Trophoblast cell (in vitro differentiated cells and primary cell): ENCODE measurements around the gene KDM2A.

Experiments
- DNase-seq, 2 donors: peaks; one replicate each; pipeline ENCODE4 v3.0.0-alpha.2; 2016
- H2AFZ ChIP-seq: 2 replicates; pipeline ENCODE4 v1.6.1; 2013; ENCODE audit warnings: low read length, moderate library complexity, mild to moderate bottlenecking; ENCODE audit not compliant: insufficient read depth, poor library complexity
- H2AK5ac ChIP-seq: 2 replicates; pipeline ENCODE4 v1.6.1; 2013; ENCODE audit warnings: mild to moderate bottlenecking, low read length
- H2BK120ac ChIP-seq: 2 replicates; pipeline ENCODE4 v1.6.1; 2013; ENCODE audit warnings: low read length, mild to moderate bottlenecking, moderate library complexity; ENCODE audit not compliant: insufficient read depth, poor library complexity
- H2BK12ac ChIP-seq: 2 replicates; pipeline ENCODE4 v1.6.1; 2013; ENCODE audit warnings: mild to moderate bottlenecking, low read length, moderate library complexity
- H2BK5ac ChIP-seq: 2 replicates; pipeline ENCODE4 v1.6.1; 2013; ENCODE audit warnings: low read length, low read depth, moderate library complexity, mild to moderate bottlenecking; ENCODE audit not compliant: poor library complexity
- H3K14ac ChIP-seq: 2 replicates; pipeline ENCODE4 v1.6.1; 2013; ENCODE audit warnings: mild to moderate bottlenecking, low read length
- H3K18ac ChIP-seq: 2 replicates; pipeline ENCODE4 v1.6.1; 2013; ENCODE audit warnings: mild to moderate bottlenecking, low read length
- H3K23ac ChIP-seq: 2 replicates; pipeline ENCODE4 v1.6.1; 2013; ENCODE audit warnings: low read length
- H3K27ac ChIP-seq: 2 replicates; pipeline ENCODE4 v1.5.1; 2013; ENCODE audit warnings: low read depth, mild to moderate bottlenecking, inconsistent platforms, low read length, moderate library complexity
- H3K27me3 ChIP-seq: 2 replicates; pipeline ENCODE4 v1.6.1; 2013; ENCODE audit warnings: inconsistent platforms, mild to moderate bottlenecking, low read length, moderate library complexity; ENCODE audit not compliant: insufficient read depth
- H3K36me3 ChIP-seq, 2 experiments: 1 replicate in 1 of 2; 2 replicates in 1 of 2; pipeline ENCODE4 v1.6.1; 2013; ENCODE audit warnings: low read length in 2 of 2, mild to moderate bottlenecking in 2 of 2, moderate library complexity in 1 of 2; ENCODE audit not compliant: insufficient read depth in 2 of 2, control insufficient read depth in 1 of 2
- H3K4ac ChIP-seq: 2 replicates; pipeline ENCODE4 v1.6.1; 2013; ENCODE audit warnings: low read depth, mild to moderate bottlenecking, low read length, moderate library complexity
- H3K4me1 ChIP-seq, 2 experiments: 1 replicate in 1 of 2; 2 replicates in 1 of 2; pipeline ENCODE4 v1.6.1; 2013; ENCODE audit warnings: low read length in 2 of 2, mild to moderate bottlenecking in 2 of 2, moderate library complexity in 1 of 2; ENCODE audit not compliant: insufficient read depth in 2 of 2, control insufficient read depth in 1 of 2
- H3K4me2 ChIP-seq: 2 replicates; pipeline ENCODE4 v1.6.1; 2013; ENCODE audit warnings: inconsistent platforms, mild to moderate bottlenecking, low read length, moderate library complexity
- H3K4me3 ChIP-seq: 2 replicates; pipeline ENCODE4 v1.5.1; 2013; ENCODE audit warnings: mild to moderate bottlenecking, low read depth, low read length, inconsistent platforms
- H3K79me1 ChIP-seq: one replicate; pipeline ENCODE4 v1.6.1; 2013; ENCODE audit warnings: low read length
- H3K79me2 ChIP-seq: 2 replicates; pipeline ENCODE4 v1.6.1; 2013; ENCODE audit warnings: low read length, mild to moderate bottlenecking; ENCODE audit not compliant: control insufficient read depth, insufficient read depth, poor library complexity
- H3K9ac ChIP-seq: 2 replicates; pipeline ENCODE4 v1.6.1; 2013; ENCODE audit warnings: mild to moderate bottlenecking, low read length
- H3K9me3 ChIP-seq: 2 replicates; pipeline ENCODE4 v1.6.1; 2013; ENCODE audit warnings: low read depth, mild to moderate bottlenecking, control low read depth, inconsistent platforms, low read length; ENCODE audit not compliant: insufficient read depth
- H4K12ac ChIP-seq: 2 replicates; pipeline ENCODE4 v1.6.1; 2013; ENCODE audit warnings: low read depth, mild to moderate bottlenecking, low read length, moderate library complexity
- H4K8ac ChIP-seq: 2 replicates; pipeline ENCODE4 v1.6.1; 2013; ENCODE audit warnings: low read depth, mild to moderate bottlenecking, low read length, moderate library complexity
- H4K91ac ChIP-seq: one replicate; pipeline ENCODE4 v1.6.1; 2013; ENCODE audit warnings: low read depth, mild to moderate bottlenecking, low read length, moderate library complexity
- WGBS: extraction: QIAGEN DNeasy Blood & Tissue Kit; methylation state at CpG from one replicate; pipeline ENCODE4 v1.1.7; 2013; ENCODE audit warnings: missing lambda C conversion rate; ENCODE audit not compliant: insufficient read length, insufficient coverage; ENCODE audit errors: extremely low coverage; 5-methylcytosine and 5-hydroxymethylcytosine counted together

KDM2A gene

DNA sequence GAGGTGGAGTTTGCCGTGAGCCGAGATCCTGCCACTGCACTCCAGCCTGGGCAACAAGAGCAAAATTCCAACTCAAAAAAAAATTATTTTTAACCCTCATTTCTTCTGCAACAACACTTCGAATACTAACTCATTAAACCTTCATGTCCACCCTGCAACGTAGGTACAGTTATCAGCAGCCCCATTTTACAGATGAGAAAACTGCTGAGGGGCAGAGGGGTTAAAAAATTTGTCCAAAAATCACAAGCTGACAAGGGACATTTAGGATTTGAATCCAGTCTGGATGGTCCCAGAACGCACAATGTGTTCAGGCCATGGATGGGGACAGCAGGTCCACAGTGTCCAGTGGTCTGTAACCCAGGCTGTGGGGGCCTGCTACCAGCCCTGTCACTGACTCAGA is 33.4 kb upstream of the KDM2A start:
- Histone ChIP-seq H3K4me2 (no peak overlapping the region), H2AK5ac (no peak overlapping the region), H3K4me3 (no peak overlapping the region), H3K14ac (no peak overlapping the region), H3K27me3 (no peaks in the 10 kb centered on the region), H3K18ac (no peak overlapping the region), H3K79me1 (peaks cover 3% of the 10 kb centered on the region), H3K4ac (no peak overlapping the region), H3K9ac (no peak overlapping the region), H3K27ac (no peak overlapping the region), H3K23ac (no peak overlapping the region), H2BK12ac (no peak overlapping the region), H2AFZ (no peak overlapping the region), H2BK5ac (no peak overlapping the region), H4K91ac (no peak overlapping the region), H2BK120ac (no peak overlapping the region), H3K4me1 (peaks cover 6% of the 10 kb centered on the region in 2 experiments), H4K8ac (no peak overlapping the region), H4K12ac (no peak overlapping the region), H3K36me3 (no peaks in the 10 kb centered on the region), H3K79me2 (no peaks in the 10 kb centered on the region), H3K9me3 (no peaks in the 10 kb centered on the region)
- WGBS = 100% methylated on average over 1 of the region's 5 CpGs
- no peak for DNase-seq

- no peaks in the 10 kb centered on the region for H3K27me3 ChIP-seq
- no peak overlapping the region for H3K23ac ChIP-seq
- no peak overlapping the region for H3K4me2 ChIP-seq
- no peaks in the 10 kb centered on the region for H3K79me1 ChIP-seq
- no CpG with 5 or more reads among the region's 8 CpGs for WGBS
- H2BK12ac ChIP-seq = no peak overlapping the region
- H4K91ac ChIP-seq = no peak overlapping the region
- no peak overlapping the region for H3K4ac ChIP-seq
- H4K12ac ChIP-seq = no peak overlapping the region
- H3K36me3 ChIP-seq = no peaks in the 10 kb centered on the region
- H3K9ac ChIP-seq = no peak overlapping the region
- no peaks in the 10 kb centered on the region for H3K79me2 ChIP-seq
- no peak overlapping the region for H2AFZ ChIP-seq
- no peak overlapping the region for H2BK5ac ChIP-seq
- H2BK120ac ChIP-seq = no peak overlapping the region
- H3K4me3 ChIP-seq = peak overlapping the region; percentile 46
- H3K9me3 ChIP-seq = no peaks in the 10 kb centered on the region
- no peaks in the 10 kb centered on the region for H3K4me1 ChIP-seq
- H4K8ac ChIP-seq = no peak overlapping the region
- H3K14ac ChIP-seq = no peak overlapping the region
- no peak overlapping the region for H2AK5ac ChIP-seq
- H3K27ac ChIP-seq = no peak overlapping the region
- DNase-seq = no peak
- H3K18ac ChIP-seq = no peak overlapping the region
These were observed 28.3 kb upstream of the KDM2A start for GRCh38 chr11:67090717-67091116.

GRCh38 chr11:67095214-67095507 is 23.9 kb upstream of the KDM2A start:
- H2BK120ac ChIP-seq = no peak overlapping the region
- no peak overlapping the region for H2AFZ ChIP-seq
- H3K18ac ChIP-seq = no peak overlapping the region
- H3K27ac ChIP-seq = no peak overlapping the region
- H4K12ac ChIP-seq = no peak overlapping the region
- WGBS = no CpG with 5 or more reads among the region's 1 CpG
- H3K36me3 ChIP-seq = no peaks in the 10 kb centered on the region
- no peak overlapping the region for H4K8ac ChIP-seq
- no peak overlapping the region for H2BK12ac ChIP-seq
- no peaks in the 10 kb centered on the region for H3K4me1 ChIP-seq
- H2BK5ac ChIP-seq = no peak overlapping the region
- H2AK5ac ChIP-seq = no peak overlapping the region
- H3K4ac ChIP-seq = no peak overlapping the region
- H3K9ac ChIP-seq = no peak overlapping the region
- H3K79me2 ChIP-seq = no peaks in the 10 kb centered on the region
- no peak overlapping the region for H3K4me3 ChIP-seq
- DNase-seq = no peak
- H4K91ac ChIP-seq = no peak overlapping the region
- H3K27me3 ChIP-seq = no peaks in the 10 kb centered on the region
- H3K9me3 ChIP-seq = peaks cover 2% of the 10 kb centered on the region
- no peak overlapping the region for H3K4me2 ChIP-seq
- H3K23ac ChIP-seq = no peak overlapping the region
- no peaks in the 10 kb centered on the region for H3K79me1 ChIP-seq
- no peak overlapping the region for H3K14ac ChIP-seq

DNA sequence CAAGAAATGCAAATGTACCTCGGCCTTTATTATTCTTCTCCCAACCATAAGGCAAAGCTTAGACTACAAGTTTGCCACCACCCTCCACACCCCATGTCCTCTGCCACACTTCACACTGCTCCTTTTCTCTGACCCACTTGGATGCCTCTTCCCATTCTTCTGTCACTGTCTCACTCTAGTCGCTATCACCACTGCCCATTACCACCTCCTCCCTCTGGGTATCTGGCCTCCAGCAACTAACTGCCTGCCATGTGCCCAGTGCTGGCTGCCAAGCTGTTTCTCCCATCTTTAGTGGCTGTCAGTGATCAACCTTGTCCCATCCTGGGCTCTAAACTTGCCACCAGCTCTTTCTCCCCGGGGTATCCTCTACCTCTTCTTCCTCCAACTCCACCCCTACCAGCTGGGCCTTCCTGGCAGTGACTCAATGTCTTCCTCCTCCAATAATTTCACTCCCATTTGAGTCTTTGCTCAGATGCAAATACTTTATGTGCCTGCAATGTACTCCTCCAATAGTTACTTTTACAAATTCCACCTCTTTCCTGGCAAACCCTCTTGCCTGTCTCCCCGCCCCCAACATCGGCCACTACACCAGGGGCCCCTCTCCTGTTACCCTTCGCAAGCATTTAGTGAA is 20.1 kb upstream of the KDM2A start:
- H3K27ac ChIP-seq = no peak overlapping the region
- no peak overlapping the region for H2BK120ac ChIP-seq
- no peaks in the 10 kb centered on the region for H3K36me3 ChIP-seq
- H3K18ac ChIP-seq = no peak overlapping the region
- H4K8ac ChIP-seq = no peak overlapping the region
- H3K23ac ChIP-seq = no peak overlapping the region
- H3K4ac ChIP-seq = no peak overlapping the region
- WGBS = no CpG with 5 or more reads among the region's 6 CpGs
- no peak overlapping the region for H2AK5ac ChIP-seq
- H3K14ac ChIP-seq = no peak overlapping the region
- no peak overlapping the region for H4K12ac ChIP-seq
- H3K4me1 ChIP-seq = no peaks in the 10 kb centered on the region
- no peak for DNase-seq
- no peak overlapping the region for H3K9ac ChIP-seq
- no peak overlapping the region for H3K4me3 ChIP-seq
- no peaks in the 10 kb centered on the region for H3K27me3 ChIP-seq
- no peaks in the 10 kb centered on the region for H3K79me2 ChIP-seq
- no peak overlapping the region for H4K91ac ChIP-seq
- H3K79me1 ChIP-seq = no peaks in the 10 kb centered on the region
- H3K9me3 ChIP-seq = peaks cover 2% of the 10 kb centered on the region
- no peak overlapping the region for H2AFZ ChIP-seq
- H2BK12ac ChIP-seq = no peak overlapping the region
- no peak overlapping the region for H3K4me2 ChIP-seq
- H2BK5ac ChIP-seq = no peak overlapping the region
